ENCODE measurements around the gene AFF4.
"Not testable (repeated sequence)": the region's sequence is repeated elsewhere in the genome, so short reads cannot be mapped to it uniquely, and the experiment has no call there.

The AFF4 gene

DNA sequence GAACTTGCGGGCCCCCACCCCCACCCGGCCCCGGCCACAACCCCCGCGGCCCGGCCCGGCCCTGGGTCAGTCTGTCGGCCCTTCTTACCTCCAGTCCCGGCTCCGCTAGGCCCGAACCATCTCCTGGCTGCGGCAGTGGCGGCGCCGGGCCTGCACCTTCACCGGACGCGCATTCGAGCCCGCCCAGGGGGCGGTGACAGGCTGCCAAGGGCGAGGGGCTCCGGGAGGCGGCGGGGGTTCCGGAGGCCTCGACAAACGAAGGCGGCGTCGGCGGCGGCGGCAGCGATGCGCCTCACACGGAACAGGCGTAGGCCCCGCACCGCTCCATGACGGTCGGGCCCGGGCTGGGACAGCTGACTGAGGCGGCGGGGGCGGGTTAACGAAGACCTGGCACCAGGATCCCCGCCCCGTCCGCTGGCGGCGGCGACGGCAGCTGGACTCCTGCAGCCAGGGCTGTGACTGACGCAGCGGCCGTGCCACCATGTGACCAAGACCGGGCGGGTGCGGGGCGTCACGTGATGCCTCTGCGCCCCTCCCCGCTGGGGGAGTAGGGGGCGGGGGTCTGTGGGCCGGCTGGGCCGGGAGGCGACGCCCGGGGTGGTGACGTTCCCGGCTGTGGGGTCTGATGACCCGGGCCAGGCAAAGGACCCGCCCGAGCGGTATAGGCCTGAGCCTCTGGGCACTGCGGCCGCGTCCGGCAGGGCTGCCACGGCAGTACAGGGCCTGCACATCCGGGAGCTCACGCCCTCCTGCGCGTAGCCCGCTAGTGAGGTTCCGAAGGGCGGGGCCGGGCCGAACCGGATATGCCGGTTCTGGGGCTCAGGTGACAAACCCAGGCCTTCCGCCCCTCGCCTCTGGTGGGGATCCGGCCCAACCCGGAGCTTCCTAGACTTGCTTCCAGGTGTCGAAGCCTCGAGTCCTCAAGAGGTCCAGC, at the start of gene AFF4:
Gene AFF4, minus strand, starts transcription at position 464 of the 934 bp plus-strand sequence. CDS start 26,445 bp downstream, outside the sequence.
- peak; percentile 85 for DNase-seq

DNA sequence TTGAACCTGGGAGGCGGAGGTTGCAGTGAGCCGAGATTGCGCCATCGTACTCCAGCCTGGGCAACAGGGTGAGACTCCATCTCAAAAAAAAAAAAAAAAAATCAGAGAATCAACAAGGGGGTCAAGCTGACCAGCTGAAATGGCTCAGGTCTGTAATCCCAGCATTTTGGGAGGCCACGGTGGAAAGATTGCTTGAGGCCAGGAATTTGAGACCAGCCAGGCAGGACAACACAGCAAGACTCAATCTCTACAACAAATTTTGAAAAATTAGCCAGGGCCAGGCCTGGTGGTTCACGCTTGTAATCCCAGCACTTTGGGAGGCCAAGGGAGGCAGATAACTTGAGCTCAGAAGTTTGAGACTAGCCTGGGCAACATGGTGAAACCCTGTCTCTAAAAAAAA, 45.0 kb upstream of the AFF4 start:
- not testable (repeated sequence) for DNase-seq

DNA sequence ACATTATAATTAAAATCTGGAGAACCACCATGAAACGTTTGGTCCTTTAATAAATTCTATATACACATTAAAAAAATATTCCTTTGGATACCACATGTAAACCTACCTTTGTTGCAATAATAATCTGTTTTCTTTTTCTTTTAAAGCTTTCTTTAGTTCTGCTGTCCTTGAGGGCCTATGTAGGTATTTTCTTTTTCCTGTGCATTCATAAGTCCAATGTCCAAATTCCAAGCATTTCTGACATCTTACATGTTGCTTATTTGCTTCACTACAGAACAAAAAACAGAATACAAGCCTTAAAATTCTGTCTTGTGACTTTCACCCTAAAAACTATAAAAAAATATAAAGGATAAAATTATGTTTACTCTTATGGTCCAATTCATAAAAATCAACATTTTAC, 43.2 kb upstream of the AFF4 start:
- no peak for DNase-seq

DNA sequence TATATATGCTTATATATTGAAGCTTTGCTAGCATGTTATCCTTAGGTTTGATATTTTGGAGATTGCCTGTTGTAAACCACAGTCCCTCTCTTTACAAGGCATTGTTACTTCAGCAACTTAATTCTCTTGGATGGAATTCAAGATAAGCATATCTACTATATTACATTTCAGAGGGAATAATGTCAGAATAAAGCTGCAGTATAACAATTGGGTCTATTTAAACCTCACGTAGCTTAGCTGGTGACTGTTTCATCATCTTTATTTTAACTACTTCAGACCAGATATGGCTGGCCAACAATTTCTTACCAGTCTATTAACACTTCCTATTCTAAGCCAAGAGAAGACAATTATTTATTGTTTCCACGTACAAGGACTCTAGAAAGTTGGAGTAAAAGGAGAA, 35.8 kb upstream of the AFF4 start:
- no peak for DNase-seq

GRCh38 chr5:132998556-132998955, 35.1 kb upstream of the AFF4 start:
- no peak for DNase-seq

- DNase-seq: no peak
These were observed 32.9 kb upstream of the AFF4 start for GRCh38 chr5:132996307-132996706.

GRCh38 chr5:132987531-132988408, 24.3 kb upstream of the AFF4 start:
- DNase-seq: no peak

DNA sequence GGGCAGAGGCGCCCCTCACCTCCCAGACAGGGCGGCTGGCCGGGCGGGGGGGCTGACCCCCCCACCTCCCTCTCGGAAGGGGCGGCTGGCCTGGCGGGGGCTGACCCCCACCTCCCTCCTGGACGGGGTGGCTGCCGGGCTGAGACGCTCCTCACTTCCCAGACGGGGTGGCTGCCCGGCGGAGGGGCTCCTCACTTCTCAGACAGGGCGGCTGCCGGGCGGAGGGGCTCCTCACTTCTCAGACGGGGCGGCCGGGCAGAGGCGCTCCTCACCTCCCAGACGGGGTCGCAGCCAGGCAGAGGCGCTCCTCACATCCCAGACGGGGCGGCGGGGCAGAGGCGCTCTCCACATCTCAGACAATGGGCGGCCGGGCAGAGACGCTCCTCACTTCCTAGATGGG, 19.5 kb upstream of the AFF4 start:
- not testable (repeated sequence) for DNase-seq

DNA sequence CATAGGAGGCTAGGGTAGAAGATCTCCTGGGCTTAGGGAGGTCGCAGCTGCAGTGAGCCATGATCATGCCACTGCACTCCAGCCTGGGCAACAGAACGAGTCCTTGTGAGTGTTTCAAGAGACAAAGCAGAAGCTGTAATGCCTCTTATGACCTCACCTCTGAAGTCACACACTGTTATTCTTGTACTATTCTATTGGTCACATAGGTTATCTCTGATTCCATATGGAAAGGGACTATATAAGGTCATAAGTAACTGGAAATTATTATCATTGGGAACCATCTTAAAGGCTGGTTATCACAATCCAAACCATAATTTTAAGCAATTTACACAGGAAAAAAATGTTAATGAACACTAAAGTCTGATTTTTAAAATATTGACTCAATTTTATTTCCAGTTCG, 17.9 kb upstream of the AFF4 start:
- DNase-seq: no peak

DNA sequence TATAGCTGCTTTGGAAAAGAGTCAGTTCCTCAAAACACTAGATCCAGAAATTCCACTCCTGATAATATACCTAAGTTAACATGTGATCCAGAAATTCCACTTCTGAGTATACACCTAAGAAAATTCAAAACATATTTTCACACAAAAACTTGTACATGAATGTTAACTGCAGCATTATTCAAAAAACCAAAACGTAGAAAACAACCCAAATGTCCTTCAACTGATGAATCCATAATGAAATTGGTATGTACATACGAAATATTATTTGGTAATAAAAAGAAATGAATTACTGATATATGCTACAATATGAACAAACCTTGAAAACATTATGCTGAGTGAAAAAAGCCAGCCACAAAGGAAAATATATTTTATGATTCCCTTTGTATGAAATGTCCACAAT, 16.5 kb upstream of the AFF4 start:
- DNase-seq: no peak

GRCh38 chr5:132979367-132979940, 16.0 kb upstream of the AFF4 start:
- no peak for DNase-seq

- no peak for DNase-seq
These were observed 13.4 kb upstream of the AFF4 start for GRCh38 chr5:132976852-132977251.

DNA sequence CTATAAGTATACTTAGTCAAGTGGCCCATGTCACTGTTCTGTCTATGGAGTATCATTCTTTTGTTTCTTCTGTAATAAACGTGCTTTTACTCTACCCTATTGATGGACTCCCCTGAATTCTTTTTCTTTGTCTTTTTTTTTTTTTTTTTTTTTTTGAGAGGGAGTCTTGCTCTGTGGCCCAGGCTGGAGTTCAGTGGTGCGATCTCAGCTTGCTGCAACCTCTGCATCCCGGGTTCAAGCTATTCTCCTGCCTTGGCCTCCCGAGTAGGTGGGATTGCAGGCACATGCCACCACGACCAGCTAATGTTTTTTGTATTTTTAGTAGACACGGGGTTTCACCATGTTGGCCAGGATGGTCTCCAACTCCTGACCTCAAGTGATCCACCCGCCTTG, 9.0 kb upstream of the AFF4 start:
- not testable (repeated sequence) for DNase-seq

- DNase-seq: no peak
These were observed 8.3 kb upstream of the AFF4 start for GRCh38 chr5:132971483-132972435.

GRCh38 chr5:132965120-132965519, 1.7 kb upstream of the AFF4 start:
- DNase-seq: no peak

GRCh38 chr5:132962429-132963021, 909 bp downstream of the AFF4 start:
- no peak for DNase-seq

DNA sequence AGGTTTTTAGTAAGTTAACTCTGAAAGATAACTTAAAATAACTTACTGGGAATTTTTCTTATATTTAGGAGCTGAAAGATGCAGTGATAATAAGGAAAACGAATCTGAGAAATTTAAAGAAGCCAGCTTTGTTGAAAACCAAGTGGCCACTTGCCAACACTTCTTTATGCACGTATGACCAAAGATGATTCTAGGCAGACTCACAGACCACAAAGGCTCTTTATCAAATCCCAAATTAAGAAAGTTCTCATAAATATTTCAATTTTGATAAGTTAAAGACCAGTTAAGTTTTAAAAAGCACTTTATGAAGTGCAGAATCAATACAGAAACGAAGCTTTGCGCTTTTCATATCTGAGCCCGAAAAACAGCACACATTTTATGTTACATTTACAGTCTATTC, 1.5 kb downstream of the AFF4 start:
- DNase-seq: no peak

DNA sequence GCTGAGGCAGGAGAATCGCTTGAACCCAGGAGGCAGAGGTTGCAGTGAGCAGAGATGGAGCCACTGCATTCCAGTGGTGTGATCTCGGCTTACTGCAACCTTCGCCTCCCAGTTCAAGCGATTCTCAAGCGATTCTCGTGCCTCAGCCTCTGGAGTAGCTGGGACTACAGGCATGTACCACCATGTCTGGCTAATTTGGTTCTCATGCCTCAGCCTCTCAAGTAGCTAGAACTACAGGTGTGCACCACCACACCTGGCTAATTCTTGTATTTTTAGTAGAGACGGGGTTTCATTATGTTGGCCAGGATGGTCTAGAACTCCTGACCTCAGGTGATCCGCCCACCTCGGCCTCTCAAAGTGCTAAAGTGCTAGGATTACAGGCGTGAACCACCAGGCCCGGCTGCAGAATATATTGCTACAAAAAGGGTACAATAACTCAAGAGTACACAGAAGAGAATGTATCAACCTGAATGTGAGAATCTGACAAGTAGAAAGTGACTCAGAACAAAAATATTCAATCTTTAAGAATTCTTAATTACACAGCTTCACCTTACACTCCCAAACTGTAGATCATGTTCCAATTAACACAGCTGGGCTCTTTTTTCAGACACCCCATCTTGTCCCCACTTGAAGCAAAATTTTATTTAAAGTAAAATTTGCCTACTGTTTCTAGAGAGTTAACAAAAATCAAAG, 2.2 kb downstream of the AFF4 start:
- not testable (repeated sequence) for DNase-seq

DNA sequence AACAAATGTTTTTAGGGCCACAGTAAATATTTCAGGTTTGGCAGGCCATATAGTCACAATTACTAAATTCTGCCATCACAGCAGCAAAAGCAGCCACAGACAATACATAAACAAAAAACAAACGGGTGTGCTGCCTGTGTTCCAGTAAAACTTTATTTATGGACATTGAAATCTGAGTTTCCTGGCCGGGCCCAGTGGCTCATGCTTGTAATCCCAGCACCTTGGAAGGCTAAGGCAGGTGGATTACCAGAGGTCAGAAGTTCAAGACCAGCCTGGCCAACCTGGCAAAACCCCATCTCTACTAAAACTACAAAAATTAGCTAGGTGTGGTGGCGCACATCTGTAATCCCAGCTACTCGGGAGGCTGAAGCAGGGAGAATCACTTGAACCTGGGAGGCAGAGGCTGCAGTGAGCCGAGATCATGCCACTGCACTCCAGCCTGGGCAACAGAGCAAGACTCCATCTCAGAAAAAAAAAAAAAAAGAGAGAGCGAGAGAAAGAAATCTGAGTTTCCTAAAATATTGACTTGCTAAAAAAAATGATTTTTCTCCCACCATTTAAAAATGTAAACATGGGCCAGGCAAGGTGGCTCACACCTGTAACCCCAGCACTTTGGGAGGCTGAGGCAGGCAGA, 7.2 kb downstream of the AFF4 start:
- not testable (repeated sequence) for DNase-seq

GRCh38 chr5:132953710-132954109, 9.7 kb downstream of the AFF4 start:
- no peak for DNase-seq

GRCh38 chr5:132952829-132953228, 10.6 kb downstream of the AFF4 start:
- no peak for DNase-seq

All from stimulated activated CD4-positive, alpha-beta T cell treated with anti-CD3 and anti-CD28 coated beads, Interleukin-4, amount 100 ng/mL, for 24 hours (primary cell).